NB4 (cell line): ENCODE measurements around the gene CACNA1D.

Experiments used
- DNase-seq: peaks from one replicate; pipeline ENCODE4 v3.0.0; 2010; ENCODE audit warnings: low read depth
- H3K4me3 ChIP-seq: one replicate; pipeline ENCODE4 v1.5.1; 2011; ENCODE audit warnings: mild to moderate bottlenecking, low read depth, low read length, moderate library complexity
- MAX ChIP-seq: IDR thresholded peaks from 2 replicates; pipeline ENCODE4 v1.6.1; 2011; ENCODE audit warnings: low read depth, low read length
- MYC ChIP-seq: IDR thresholded peaks from 2 replicates; pipeline ENCODE4 v1.6.1; 2011; ENCODE audit warnings: low read depth, low read length
- POLR2A ChIP-seq: IDR thresholded peaks from 2 replicates; pipeline ENCODE4 v1.6.1; 2011; ENCODE audit warnings: mild to moderate bottlenecking; ENCODE audit not compliant: insufficient read length; ENCODE audit errors: extremely low read depth
- TF ChIP-seq, protein P1 (sequence below): IDR thresholded peaks from one replicate; pipeline ENCODE4 v1.5.1; 2012; ENCODE audit warnings: low read depth, low read length

CACNA1D gene

GRCh38 chr3:53812434-53812833 is 318.0 kb downstream of the CACNA1D start:
- TF ChIP-seq MAX (no peak), POLR2A (no peak), MYC (no peak)
- TF ChIP-seq, protein P1, sequence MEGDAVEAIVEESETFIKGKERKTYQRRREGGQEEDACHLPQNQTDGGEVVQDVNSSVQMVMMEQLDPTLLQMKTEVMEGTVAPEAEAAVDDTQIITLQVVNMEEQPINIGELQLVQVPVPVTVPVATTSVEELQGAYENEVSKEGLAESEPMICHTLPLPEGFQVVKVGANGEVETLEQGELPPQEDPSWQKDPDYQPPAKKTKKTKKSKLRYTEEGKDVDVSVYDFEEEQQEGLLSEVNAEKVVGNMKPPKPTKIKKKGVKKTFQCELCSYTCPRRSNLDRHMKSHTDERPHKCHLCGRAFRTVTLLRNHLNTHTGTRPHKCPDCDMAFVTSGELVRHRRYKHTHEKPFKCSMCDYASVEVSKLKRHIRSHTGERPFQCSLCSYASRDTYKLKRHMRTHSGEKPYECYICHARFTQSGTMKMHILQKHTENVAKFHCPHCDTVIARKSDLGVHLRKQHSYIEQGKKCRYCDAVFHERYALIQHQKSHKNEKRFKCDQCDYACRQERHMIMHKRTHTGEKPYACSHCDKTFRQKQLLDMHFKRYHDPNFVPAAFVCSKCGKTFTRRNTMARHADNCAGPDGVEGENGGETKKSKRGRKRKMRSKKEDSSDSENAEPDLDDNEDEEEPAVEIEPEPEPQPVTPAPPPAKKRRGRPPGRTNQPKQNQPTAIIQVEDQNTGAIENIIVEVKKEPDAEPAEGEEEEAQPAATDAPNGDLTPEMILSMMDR = no peak
- no peak for DNase-seq
- no peak overlapping the region for H3K4me3 ChIP-seq

- TF ChIP-seq MAX = no peak
- no peak for TF ChIP-seq MYC
- no peak for DNase-seq
- no peak overlapping the region for H3K4me3 ChIP-seq
These were observed 318.8 kb downstream of the CACNA1D start for GRCh38 chr3:53813229-53813628.

DNA sequence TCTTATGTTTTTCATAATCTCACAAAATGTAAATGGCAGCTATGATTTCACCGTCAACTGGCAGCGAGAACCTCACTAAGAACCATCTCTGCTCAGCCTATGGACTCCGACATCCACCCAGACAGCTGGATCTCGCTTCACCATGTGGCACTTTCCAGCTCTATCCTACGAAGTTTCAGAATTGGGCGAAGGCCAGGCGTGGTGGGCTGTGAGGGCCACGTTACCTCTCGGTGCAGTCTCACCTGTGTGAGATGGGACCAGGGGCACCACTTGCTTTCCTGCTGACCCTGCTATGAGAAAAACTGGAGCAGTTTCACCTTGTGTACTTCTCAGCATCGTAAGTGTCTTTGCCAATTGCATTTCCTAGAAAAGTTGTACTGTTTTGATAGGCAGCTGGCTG is 319.5 kb downstream of the CACNA1D start:
- no peak overlapping the region for H3K4me3 ChIP-seq
- TF ChIP-seq, protein P1 = no peak
- TF ChIP-seq MYC (no peak), POLR2A (no peak), MAX (no peak)
- no peak for DNase-seq

DNA sequence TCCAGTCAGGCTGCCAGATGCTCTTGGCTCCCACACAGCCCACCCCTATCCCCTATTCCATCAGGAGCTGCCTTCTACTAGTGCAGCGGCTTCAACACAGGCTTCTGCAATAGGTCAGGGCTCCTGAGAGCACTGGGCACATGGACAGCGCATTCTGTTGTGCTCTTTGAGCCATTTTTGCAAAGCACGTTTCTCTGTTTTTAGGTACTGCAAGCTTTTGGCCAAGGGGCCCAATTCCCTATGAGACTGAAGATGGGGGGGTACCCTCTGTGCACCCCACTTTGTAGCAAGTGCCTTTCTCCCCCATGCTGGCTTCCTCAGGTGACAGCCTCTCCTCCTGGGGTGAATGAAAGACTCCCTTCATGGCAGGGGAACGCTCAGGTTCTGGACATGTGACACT is 320.7 kb downstream of the CACNA1D start:
- DNase-seq = no peak
- H3K4me3 ChIP-seq = no peak overlapping the region
- TF ChIP-seq, protein P1 = no peak
- TF ChIP-seq POLR2A (no peak), MAX (no peak), MYC (no peak)

DNA sequence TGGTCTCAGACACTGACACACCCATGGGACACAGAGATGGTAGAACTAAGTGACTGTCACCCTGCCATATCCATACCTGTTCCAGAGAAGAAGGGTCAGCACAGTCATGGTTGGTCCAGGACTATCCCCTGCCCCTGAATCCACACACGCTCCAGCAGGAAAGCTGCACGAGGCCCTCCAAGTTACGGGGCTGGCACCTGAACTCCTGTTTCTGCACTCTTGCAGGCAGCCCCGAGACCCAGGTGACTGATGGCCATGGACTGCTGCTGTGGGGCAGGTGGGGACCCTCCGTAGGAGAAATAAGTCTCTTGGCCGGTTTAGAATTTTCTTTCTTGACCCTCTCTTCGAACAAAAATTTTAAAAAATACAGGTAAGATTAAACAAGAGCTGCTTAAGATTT is 321.2 kb downstream of the CACNA1D start:
- H3K4me3 ChIP-seq = no peak overlapping the region
- TF ChIP-seq MYC (no peak), MAX (no peak), POLR2A (no peak)
- TF ChIP-seq, protein P1 = no peak
- DNase-seq = no peak

GRCh38 chr3:53816425-53816824 is 322.0 kb downstream of the CACNA1D start:
- TF ChIP-seq MYC = no peak
- TF ChIP-seq, protein P1 = no peak
- no peak for TF ChIP-seq POLR2A
- TF ChIP-seq MAX = no peak
- DNase-seq = no peak
- H3K4me3 ChIP-seq = no peak overlapping the region
